HG03139 (cell line): ENCODE results near the gene ANO2.

Experiments
- ATAC-seq: cut with Tn5 transposase; IDR thresholded peaks from one replicate; pipeline ENCODE4 v1.9.1; 2021; ENCODE audit not compliant: unreplicated experiment

Gene ANO2

DNA sequence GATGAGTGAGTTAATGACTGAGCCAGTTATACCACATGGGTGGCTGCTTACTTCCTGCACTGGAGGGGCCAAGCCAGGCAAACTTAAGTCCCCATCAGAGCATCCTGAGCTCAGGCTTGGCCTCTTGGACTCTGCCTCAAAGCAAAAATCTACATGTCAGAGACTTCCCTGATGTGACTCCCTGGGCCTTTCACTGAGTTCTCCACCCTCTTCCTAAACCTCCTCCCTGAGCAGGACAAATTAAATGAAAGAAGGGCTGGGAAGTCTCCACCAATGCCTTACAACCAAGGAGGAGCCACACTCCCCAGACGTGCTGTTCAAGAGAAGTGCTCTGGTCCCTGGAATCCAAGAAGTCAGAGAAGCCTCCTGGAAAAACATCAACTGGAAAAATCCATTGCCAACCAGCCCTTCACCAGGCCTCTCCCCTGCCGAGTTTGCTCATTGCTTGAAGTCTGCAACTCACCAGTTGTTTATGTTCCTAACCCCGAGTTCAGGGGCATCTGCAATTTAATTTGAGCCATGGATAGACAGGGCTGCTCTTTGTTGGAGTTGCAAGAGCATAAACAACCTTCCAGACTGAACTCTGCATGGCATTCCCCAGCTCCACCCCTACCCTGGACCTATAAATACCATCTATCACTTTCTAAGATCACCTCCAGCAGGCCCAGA lies 160.5 kb downstream of the ANO2 start:
- no peak for ATAC-seq

- ATAC-seq = no peak
Observed at GRCh38 chr12:5783289-5783920, 161.7 kb downstream of the ANO2 start.

- ATAC-seq = no peak
Observed at GRCh38 chr12:5780536-5780935, 164.5 kb downstream of the ANO2 start.

DNA sequence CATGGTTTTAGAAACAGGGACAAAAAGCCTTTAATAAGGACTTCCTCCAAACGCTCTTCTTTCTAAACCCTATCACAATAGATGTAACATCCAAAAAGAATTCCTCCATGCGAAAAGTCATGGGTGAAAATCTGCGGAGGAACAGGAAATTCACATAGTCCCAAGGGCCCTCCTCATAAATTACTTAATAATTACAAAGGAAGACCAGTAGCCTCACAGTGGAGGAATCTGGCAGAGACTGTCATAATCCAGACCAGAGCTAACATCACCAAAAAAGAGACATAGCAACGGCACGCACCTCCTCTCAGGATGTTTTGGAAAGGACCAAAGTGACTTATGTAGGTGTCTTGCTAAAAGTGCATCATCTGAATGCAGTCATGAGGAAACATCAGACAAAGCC lies 165.7 kb downstream of the ANO2 start:
- no peak for ATAC-seq

- ATAC-seq = no peak
Observed at GRCh38 chr12:5778821-5779220, 166.2 kb downstream of the ANO2 start.

DNA sequence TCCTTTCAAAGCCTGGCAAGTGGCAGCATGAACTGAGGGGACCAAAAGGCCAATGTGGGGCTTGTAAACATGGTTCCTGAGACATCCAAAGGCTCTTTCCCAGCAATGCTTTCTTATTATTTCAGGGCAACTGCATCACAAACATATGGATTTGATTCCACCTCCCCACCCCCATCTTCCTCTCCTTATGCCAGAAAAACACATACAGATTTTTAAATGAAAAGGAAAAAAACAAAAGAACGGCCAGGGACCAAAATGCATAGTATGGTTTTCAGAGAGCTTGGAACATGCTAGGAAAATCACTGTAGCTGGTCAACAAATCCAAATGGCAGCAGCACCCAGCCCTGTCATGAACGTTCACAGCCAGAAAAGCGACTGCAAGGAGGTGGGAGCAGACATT lies 167.6 kb downstream of the ANO2 start:
- ATAC-seq = no peak

GRCh38 chr12:5776091-5776490 lies 169.0 kb downstream of the ANO2 start:
- ATAC-seq = no peak

DNA sequence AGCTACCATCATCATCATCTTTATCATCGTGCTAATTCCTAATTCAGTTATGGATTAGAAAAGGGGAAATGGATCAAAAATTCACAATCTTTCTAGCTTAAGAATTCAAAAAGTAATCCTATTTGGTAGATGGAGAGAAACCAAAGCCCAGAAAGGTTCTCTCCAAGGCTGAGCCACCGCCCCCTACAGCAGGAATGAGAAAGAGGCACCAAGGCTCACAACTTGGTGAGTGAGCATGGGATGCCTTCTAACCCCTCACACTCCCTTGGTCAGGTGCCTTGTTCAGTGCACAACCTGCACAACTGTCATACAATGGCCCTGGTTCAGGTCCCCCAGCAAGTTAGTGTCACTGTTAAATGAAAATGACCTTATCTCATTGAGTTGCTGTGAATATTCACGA lies 171.5 kb downstream of the ANO2 start:
- ATAC-seq = no peak

DNA sequence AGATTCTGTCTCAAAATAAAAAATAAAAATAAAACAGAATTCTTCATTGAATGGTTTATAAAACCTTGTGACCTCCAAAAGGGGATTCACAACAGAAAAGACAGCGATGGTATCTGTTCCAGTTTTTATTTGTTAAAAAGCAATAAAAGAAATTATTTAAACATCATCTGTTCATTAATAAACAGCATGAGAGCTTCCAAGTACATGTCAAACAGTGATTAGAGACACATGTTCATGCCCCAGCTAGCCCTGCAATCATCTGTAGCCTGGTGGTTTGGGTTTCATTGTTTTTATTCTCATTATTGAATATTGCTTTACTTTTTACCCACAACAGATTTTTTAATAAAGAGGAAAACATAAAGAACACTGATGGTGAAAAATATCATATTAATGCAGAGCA lies 173.3 kb downstream of the ANO2 start:
- no peak for ATAC-seq

GRCh38 chr12:5770727-5771126 lies 174.3 kb downstream of the ANO2 start:
- no peak for ATAC-seq

- no peak for ATAC-seq
Observed at GRCh38 chr12:5768581-5769196, 176.4 kb downstream of the ANO2 start.

DNA sequence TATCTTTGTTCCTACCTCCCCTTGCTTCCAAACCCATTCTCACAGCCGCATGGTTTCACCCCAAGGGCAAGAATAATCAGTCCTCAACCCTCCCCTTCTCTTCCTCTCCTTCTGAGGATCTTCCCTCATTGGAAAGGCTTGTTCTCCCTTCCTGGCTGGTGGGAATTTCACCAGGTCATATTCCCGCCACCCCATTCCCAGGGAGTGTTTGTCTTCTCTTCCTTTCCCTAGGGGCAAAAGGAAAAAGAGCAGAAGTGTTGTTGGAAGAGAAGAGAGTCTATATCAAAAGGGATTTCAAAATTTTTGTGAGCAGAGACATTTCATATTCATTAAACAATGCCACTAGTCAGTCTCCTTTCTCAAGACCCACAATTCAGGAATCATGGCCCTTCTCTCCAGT lies 176.9 kb downstream of the ANO2 start:
- no peak for ATAC-seq

- ATAC-seq = no peak
Observed at GRCh38 chr12:5758347-5758746, 186.7 kb downstream of the ANO2 start.

DNA sequence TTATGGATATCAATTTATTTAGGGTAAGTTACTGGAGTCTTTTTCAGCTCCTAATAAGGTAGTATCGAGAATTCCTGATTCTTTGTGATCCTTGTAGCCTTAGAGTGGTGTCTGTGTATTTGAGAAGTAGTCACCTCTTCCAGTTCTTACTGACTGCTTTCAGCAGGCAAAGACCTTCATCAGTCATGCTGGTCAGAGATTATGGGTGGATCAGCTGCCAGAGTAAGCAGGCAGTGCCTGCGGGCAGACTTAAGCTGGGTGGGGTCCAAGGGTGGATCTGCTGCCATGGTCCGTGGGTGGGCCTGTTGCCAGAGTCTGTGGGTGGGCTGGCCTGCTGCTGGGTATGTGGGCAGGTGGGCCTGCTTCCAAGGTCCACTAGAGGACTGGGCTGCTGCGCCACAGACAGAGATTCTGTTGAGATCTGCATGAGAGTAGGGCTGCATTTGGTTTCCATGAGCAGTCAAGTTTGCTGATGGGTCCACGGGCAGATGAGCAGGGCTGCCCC lies 188.7 kb downstream of the ANO2 start:
- no peak for ATAC-seq

DNA sequence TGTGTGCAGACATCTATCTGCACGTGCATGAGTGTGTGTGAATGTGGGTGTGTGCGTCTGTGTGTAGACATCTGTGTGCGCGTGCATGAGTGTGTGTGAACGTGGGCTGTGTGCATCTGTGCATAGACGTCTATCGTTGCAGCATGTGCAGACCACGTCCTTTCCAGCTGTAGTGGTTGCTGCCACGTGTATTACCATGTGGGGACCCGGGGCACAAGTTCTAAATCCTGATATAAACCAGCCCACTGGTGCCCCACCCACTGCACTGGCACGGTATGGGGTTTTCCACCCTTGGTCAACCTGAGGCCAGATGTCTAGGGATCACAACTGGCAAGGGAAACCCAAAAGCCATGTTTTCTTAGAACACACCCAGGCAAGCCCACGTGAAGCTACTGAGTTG lies 197.0 kb downstream of the ANO2 start:
- no peak for ATAC-seq

DNA sequence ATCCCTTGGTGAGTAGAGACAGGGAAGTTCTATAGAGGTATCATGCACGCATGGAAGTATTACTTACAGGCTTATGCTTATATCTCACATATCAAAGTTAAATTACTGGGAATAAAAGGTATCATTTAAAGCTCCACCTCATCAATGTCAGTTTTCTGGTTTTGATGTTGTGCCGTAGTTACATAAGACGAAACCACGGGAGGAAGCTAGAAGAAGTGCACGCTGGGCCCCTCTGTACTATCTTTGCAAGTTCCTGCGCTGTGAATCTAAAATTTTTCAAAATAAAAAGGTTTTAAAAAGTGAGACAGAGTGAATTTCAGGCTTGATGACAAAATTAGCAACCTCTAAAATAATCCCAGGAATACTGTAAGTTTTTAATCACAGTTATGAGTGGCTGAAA lies 198.1 kb downstream of the ANO2 start:
- no peak for ATAC-seq

- no peak for ATAC-seq
Observed at GRCh38 chr12:5746036-5746908, 198.8 kb downstream of the ANO2 start.

GRCh38 chr12:5745251-5745888 lies 199.7 kb downstream of the ANO2 start:
- no peak for ATAC-seq

GRCh38 chr12:5742258-5742657 lies 202.8 kb downstream of the ANO2 start:
- no peak for ATAC-seq

- no peak for ATAC-seq
Observed at GRCh38 chr12:5739917-5740316, 205.1 kb downstream of the ANO2 start.

DNA sequence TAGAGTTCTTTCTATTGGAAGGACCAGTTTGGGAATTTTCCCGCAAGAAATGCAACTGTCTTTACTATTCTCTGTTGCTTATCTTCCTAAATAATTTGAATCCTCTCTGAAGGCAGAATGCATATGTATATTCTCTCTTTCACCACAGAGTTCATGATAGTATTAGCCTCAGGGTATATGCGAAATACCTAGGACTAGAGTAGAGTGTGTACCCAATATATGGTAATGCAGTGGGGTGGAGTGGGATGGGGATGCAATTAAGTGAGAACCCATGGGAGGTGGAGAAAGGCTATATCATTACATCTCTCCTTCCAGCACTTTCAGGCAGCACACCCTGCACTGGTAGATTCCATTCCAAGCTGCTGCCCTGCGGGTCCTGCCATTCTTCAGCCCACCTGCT lies 207.3 kb downstream of the ANO2 start:
- ATAC-seq = no peak
